HepG2 (cell line): ENCODE measurements around the gene MED13L. TPM values are rescaled to one million over a fixed set of nuclear protein-coding genes. Genes with fewer than 3 reads are reported as not detected.

ENCODE experiments used
- ATAC-seq: fragments of 200-7000 bp; cut with Tn5 transposase; 3 replicates; pipeline ENCODE4 v1.9.1; 2020; ENCODE audit warnings: mild to moderate bottlenecking, moderate library complexity
- BruUV-seq: library from RNA; stranded (reverse); fragments of 400-500 nt; replicated peaks from 2 replicates; lab custom pipeline; 2021; lab: Mats Ljungman, UMichigan
- CTCF ChIA-PET: fragments of 300-600 bp; formaldehyde crosslinking; extraction: SDS; loops from one replicate; lab custom pipeline; 2021; ENCODE audit warnings: low total read pairs, inconsistent platforms, low intra/inter-chr PET ratio; lab: Yijun Ruan, JAX
- POLR2A ChIA-PET: fragments of 350-600 bp; sonication (Branson Sonifier 250); formaldehyde crosslinking; loops from one replicate; lab custom pipeline; 2020; ENCODE audit warnings: antibody characterized with exemption, inconsistent platforms; lab: Yijun Ruan, JAX
- DNase-seq: peaks from one replicate; pipeline ENCODE4 v3.0.0-alpha.2; 2015; ENCODE audit warnings: low spot score
- FAIRE-seq: peaks from 3 replicates; lab custom pipeline; 2011; peaks lifted over from hg19 to GRCh38; lab: Jason Lieb, UNC
- H2AFZ ChIP-seq: one replicate; pipeline ENCODE4 v1.6.1; 2011; ENCODE audit warnings: low read length, inconsistent platforms
- H3K27ac ChIP-seq: fragments of 300-600 bp; 3 replicates; pipeline ENCODE4 v1.8.0; 2011; ENCODE audit warnings: mixed run types, mild to moderate bottlenecking, mixed read lengths, low read length, inconsistent platforms; ENCODE audit not compliant: insufficient read depth; ENCODE audit errors: extremely low read length
- H3K27me3 ChIP-seq, 2 experiments: fragments of 200-600 bp in 1 of 2; 2 replicates in 1 of 2; 3 replicates in 1 of 2; pipeline versions ENCODE4 v1.6.0 to v1.8.0; 2011; ENCODE audit warnings: low read length in 2 of 2, mild to moderate bottlenecking in 2 of 2, moderate library complexity in 2 of 2, inconsistent platforms in 1 of 2; ENCODE audit not compliant: insufficient read depth in 2 of 2, control insufficient read depth in 1 of 2
- H3K36me3 ChIP-seq, 2 experiments: fragments of 200-600 bp in 1 of 2; replicated peaks in 1 of 2; 2 replicates in 1 of 2; 3 replicates in 1 of 2; pipeline versions ENCODE4 v1.5.1 to v1.8.0; 2011; ENCODE audit warnings: low read length in 2 of 2, inconsistent platforms in 1 of 2; ENCODE audit not compliant: insufficient read depth in 2 of 2, control insufficient read depth in 1 of 2
- H3K4me1 ChIP-seq: 2 replicates; pipeline ENCODE4 v1.5.1; 2012; ENCODE audit warnings: low read length, inconsistent platforms; ENCODE audit not compliant: insufficient read depth
- H3K4me2 ChIP-seq: 2 replicates; pipeline ENCODE4 v1.6.0; 2011; ENCODE audit warnings: low read depth, low read length, inconsistent platforms
- H3K4me3 ChIP-seq, 3 experiments: fragments of 200-600 bp in 1 of 3; sonication (generic), shearing (Covaris generic) in 1 of 3; replicated peaks in 1 of 3; 2 replicates each; pipeline ENCODE4 v1.5.1; 2011 to 2016; ENCODE audit warnings: low read length in 3 of 3, inconsistent platforms in 2 of 3, low read depth in 2 of 3, mild to moderate bottlenecking in 2 of 3, control low read depth in 1 of 3, mixed read lengths in 1 of 3; ENCODE audit not compliant: insufficient read depth in 1 of 3
- H3K79me2 ChIP-seq: one replicate; pipeline ENCODE4 v1.6.1; 2011; ENCODE audit warnings: low read length, inconsistent platforms; ENCODE audit not compliant: insufficient read depth
- H3K9ac ChIP-seq: 2 replicates; pipeline ENCODE4 v1.6.0; 2011; ENCODE audit warnings: mild to moderate bottlenecking, low read depth, low read length, inconsistent platforms; ENCODE audit not compliant: insufficient read depth
- H3K9me3 ChIP-seq: 2 replicates; pipeline ENCODE4 v1.5.1; 2012; ENCODE audit warnings: mild to moderate bottlenecking, low read length
- H4K20me1 ChIP-seq: 2 replicates; pipeline ENCODE4 v1.6.0; 2011; ENCODE audit warnings: inconsistent platforms, mild to moderate bottlenecking, low read length, moderate library complexity; ENCODE audit not compliant: insufficient read depth
- HDAC1 ChIP-seq: sonication (generic); formaldehyde crosslinking; IDR thresholded peaks from 2 replicates; pipeline ENCODE4 v1.5.1; 2020; ENCODE audit warnings: mild to moderate bottlenecking, missing genetic modification reagents
- HNF4A ChIP-seq: sonication (generic); formaldehyde crosslinking; IDR thresholded peaks from 2 replicates; pipeline ENCODE4 v1.4.0; 2020; ENCODE audit warnings: missing genetic modification reagents
- HNF4G ChIP-seq, 2 experiments: sonication (generic) in 1 of 2; formaldehyde crosslinking in 1 of 2; IDR thresholded peaks; 2 replicates each; pipeline versions ENCODE4 v1.4.0 to v1.6.1; 2011 to 2020; ENCODE audit warnings: borderline replicate concordance in 2 of 2, low read depth in 2 of 2, mild to moderate bottlenecking in 2 of 2, low read length in 1 of 2, missing genetic modification reagents in 1 of 2, moderate library complexity in 1 of 2
- IRF2 ChIP-seq: IDR thresholded peaks from 2 replicates; pipeline ENCODE4 v1.6.1; 2018; ENCODE audit warnings: missing genetic modification reagents, missing compliant biosample characterization
- KDM6A ChIP-seq: IDR thresholded peaks from 2 replicates; pipeline ENCODE4 v1.6.1; 2016; ENCODE audit warnings: low read depth
- MIXL1 ChIP-seq: IDR thresholded peaks from 2 replicates; pipeline ENCODE4 v1.6.1; 2016
- MLX ChIP-seq: IDR thresholded peaks from 2 replicates; pipeline ENCODE4 v1.6.1; 2016
- NCOR1 ChIP-seq: fragments of 200-600 bp; sonication (generic); IDR thresholded peaks from 2 replicates; pipeline ENCODE4 v1.7.0; 2017; ENCODE audit warnings: antibody characterized with exemption, low read length, borderline replicate concordance
- NR2F6 ChIP-seq, 2 experiments: IDR thresholded peaks; 2 replicates each; pipeline ENCODE4 v1.6.1; 2016; ENCODE audit warnings: antibody characterized with exemption in 1 of 2, mild to moderate bottlenecking in 1 of 2
- SIX1 ChIP-seq: sonication (generic); formaldehyde crosslinking; IDR thresholded peaks from 2 replicates; pipeline ENCODE4 v1.4.0; 2020; ENCODE audit warnings: missing genetic modification reagents, borderline replicate concordance
- TBX2 ChIP-seq: sonication (generic); formaldehyde crosslinking; IDR thresholded peaks from 2 replicates; pipeline ENCODE4 v1.5.0; 2020; ENCODE audit warnings: missing genetic modification reagents, mild to moderate bottlenecking, borderline replicate concordance
- TCF12 ChIP-seq, 2 experiments: fragments of 450-650 bp in 1 of 2; sonication (generic) in 1 of 2; formaldehyde crosslinking in 1 of 2; IDR thresholded peaks; 2 replicates each; pipeline versions ENCODE4 v1.6.1 to v1.8.0; 2017 to 2022; ENCODE audit warnings: antibody characterized with exemption in 1 of 2, mild to moderate bottlenecking in 1 of 2, missing genetic modification reagents in 1 of 2, moderate library complexity in 1 of 2
- ZBTB42 ChIP-seq: sonication (generic); formaldehyde crosslinking; IDR thresholded peaks from 2 replicates; pipeline ENCODE4 v1.5.0; 2020; ENCODE audit warnings: mild to moderate bottlenecking, missing genetic modification reagents
- ZNF614 ChIP-seq: IDR thresholded peaks from 2 replicates; pipeline ENCODE4 v1.6.1; 2018; ENCODE audit warnings: missing biosample characterization, missing genetic modification reagents, inconsistent platforms, borderline replicate concordance
- ZNF646 ChIP-seq: sonication (generic); formaldehyde crosslinking; IDR thresholded peaks from 2 replicates; pipeline ENCODE4 v1.9.0; 2021; ENCODE audit warnings: mild to moderate bottlenecking, missing genetic modification reagents
- ZNF652 ChIP-seq: IDR thresholded peaks from 2 replicates; pipeline ENCODE4 v1.6.1; 2016; ENCODE audit warnings: low read depth, borderline replicate concordance
- ZSCAN22 ChIP-seq: sonication (generic); formaldehyde crosslinking; IDR thresholded peaks from 2 replicates; pipeline ENCODE4 v1.4.0; 2020; ENCODE audit warnings: mild to moderate bottlenecking, missing genetic modification reagents
- WGBS: methylation state at CpG from one replicate; pipeline ENCODE4 v1.1.6; 2017; ENCODE audit warnings: low lambda C conversion rate; 5-methylcytosine and 5-hydroxymethylcytosine counted together
- in situ Hi-C: cut with HindIII; loops from 2 replicates; pipeline ENCODE4 v1.10.0; 2017; ENCODE audit warnings: low pct_unique_long_range_greater_than_20kb; ENCODE audit not compliant: extremely low pct_ligation_motif_present
- intact Hi-C: fragments of 100-400 bp; cut with micrococcal nuclease; formaldehyde crosslinking; loops from one replicate; pipeline ENCODE4 v1.10.0; 2022; ENCODE audit not compliant: unreplicated experiment
- polyA plus RNA-seq, 8 experiments: library from polyadenylated mRNA; depleted of rRNA in 3 of 8; stranded (reverse) in 7 of 8; unstranded in 1 of 8; fragments of >200 nt; fragmentation: Illumina TruSeq in 4 of 8; extraction: Trizol in 4 of 8; gene quantifications; 2 replicates each; pipeline versions ENCODE4 v1.2.1 to v1.2.3, GENCODE V29; 2011 to 2016; ENCODE audit warnings: low read depth in 4 of 8, missing spikeins in 1 of 8, mixed read lengths in 1 of 8; ENCODE audit not compliant: insufficient read depth in 1 of 8
- total RNA-seq, 5 experiments: library from RNA; depleted of rRNA; stranded (reverse); fragments of >200 nt; fragmentation: Illumina TruSeq; extraction: Trizol; gene quantifications; 2 replicates each; pipeline ENCODE4 v1.2.3, GENCODE V29; 2016; ENCODE audit warnings: low read depth in 1 of 5

MED13L gene
- total and polyA plus RNA-seq, 2 of the 13 experiments (the other 11 are each of a cell fraction or from before 2014, with no cell fraction given): 24.8 to 38.9 TPM

- Histone ChIP-seq H3K4me2 (peak overlapping the region; percentile 57), H3K36me3 (no peaks in the 10 kb centered on the region), H4K20me1 (peaks cover 15% of the 10 kb centered on the region; the same call in 1 of the 2 replicates), H3K9ac (peak overlapping the region; percentile 26; the same call in 1 of the 2 replicates), H3K79me2 (peaks cover 45% of the 10 kb centered on the region), H3K27ac (peak overlapping the region; percentile 60), H2AFZ (no peak overlapping the region), H3K4me1 (peaks cover 83% of the 10 kb centered on the region), H3K9me3 (no peaks in the 10 kb centered on the region), H3K4me3 (peak overlapping the region in 2 of 3 experiments; percentile 17 to 18; a peak in 3 of 6 replicates), H3K27me3 (no peaks in the 10 kb centered on the region)
- FAIRE-seq: peak; percentile 77
- in situ Hi-C loops: no loop called here
- BruUV-seq: no TSS peak
- peak; percentile 85 for ATAC-seq
- WGBS: 15% methylated on average over 3 of the region's 3 CpGs
- CTCF ChIA-PET: no interaction called here
- intact Hi-C loops: no loop called here
- peak; percentile 36 for DNase-seq
- POLR2A ChIA-PET: no interaction called here
- TF ChIP-seq TCF12 (IDR thresholded peaks at IDR 0.05) (no peak), TCF12 (CRISPR knock-in tag; IDR thresholded peaks at IDR 0.05) (no peak), MLX (CRISPR knock-in tag) (no peak), NCOR1 (0 out of 2 replicates have a peak, but pooled peaks have one; percentile 23), MIXL1 (CRISPR knock-in tag) (0 out of 2 replicates have a peak, but pooled peaks have one; percentile 9), IRF2 (CRISPR knock-in tag) (0 out of 2 replicates have a peak, but pooled peaks have one; percentile 26), NR2F6 (IDR thresholded peaks at IDR 0.05) (peak; percentile 64), NR2F6 (CRISPR knock-in tag; IDR thresholded peaks at IDR 0.05) (peak; percentile 46), ZBTB42 (CRISPR knock-in tag) (no peak), HNF4A (CRISPR knock-in tag) (peak; percentile 80), HNF4G (IDR thresholded peaks at IDR 0.05; ENCODE audit: borderline replicate concordance, low read depth, low read length) (peak; percentile 41; the same call in 1 of the 2 replicates), HNF4G (CRISPR knock-in tag; IDR thresholded peaks at IDR 0.05; ENCODE audit: borderline replicate concordance, low read depth) (no peak), HDAC1 (CRISPR knock-in tag) (0 out of 2 replicates have a peak, but pooled peaks have one; percentile 22), ZNF652 (peak; percentile 28; the same call in 1 of the 2 replicates), ZNF646 (CRISPR knock-in tag) (no peak; the same call in 1 of the 2 replicates), SIX1 (CRISPR knock-in tag) (peak; percentile 39; the same call in 1 of the 2 replicates), ZSCAN22 (CRISPR knock-in tag) (no peak), ZNF614 (CRISPR knock-in tag) (0 out of 2 replicates have a peak, but pooled peaks have one; percentile 27), KDM6A (CRISPR knock-in tag) (0 out of 2 replicates have a peak, but pooled peaks have one; percentile 23), TBX2 (CRISPR knock-in tag) (peak; percentile 23; the same call in 1 of the 2 replicates)
Observed at GRCh38 chr12:116186482-116187150, 90.9 kb downstream of the MED13L start.
